Measurements from ENCODE around the gene HSFX3. TPM values are rescaled to one million over a fixed set of nuclear protein-coding genes. Genes with fewer than 3 reads are reported as not detected.
"Not testable (repeated sequence)": the region's sequence is repeated elsewhere in the genome, so short reads cannot be mapped to it uniquely, and the experiment has no call there.

HSFX3 gene
- polyA plus RNA-seq, 3 donors = not detected

GRCh38 chrX:149504915-149505651 lies 44.6 kb downstream of the HSFX3 start, which contains the start of gene IDS:
Gene IDS, minus strand, starts transcription at chrX:149505306. Its CDS starts 169 bp downstream, at chrX:149505137.
- Histone ChIP-seq H3K4me2 (replicated peaks; ENCODE audit: extremely low read depth, low read length, poor library complexity, severe bottlenecking) (peak within 1 kb of the TSS; percentile 73), H2AFZ (ENCODE audit: insufficient read depth, low read depth, low read length, poor library complexity, severe bottlenecking) (no peak within 1 kb of the TSS), H3K79me2 (ENCODE audit: insufficient read depth, low read length) (peaks cover 5% of the 10 kb centered on the region), H3K27me3 (ENCODE audit: control insufficient read depth in 2 of 2, insufficient read depth in 2 of 2, low read length in 2 of 2) (no peaks in the 10 kb centered on the region), H3K4me1 (ENCODE audit: control insufficient read depth in 1 of 2, insufficient read depth in 2 of 2, low read length in 2 of 2) (peaks cover 19 to 26% of the 10 kb centered on the region in 2 donors), H3K27ac (ENCODE audit: low read depth in 1 of 2, low read length in 2 of 2) (peak within 1 kb of the TSS; percentile 93 to 94), H3K9ac (ENCODE audit: insufficient read depth, low read length, poor library complexity, severe bottlenecking) (peak within 1 kb of the TSS; percentile 83), H4K20me1 (ENCODE audit: insufficient read depth, low read length) (peaks cover 22% of the 10 kb centered on the region), H3K36me3 (replicated peaks in 1 of 2; ENCODE audit: control insufficient read depth in 1 of 2, insufficient read depth in 2 of 2, low read length in 2 of 2) (peaks cover 23 to 24% of the 10 kb centered on the region in 2 donors), H3K4me3 (replicated peaks in 1 of 3; ENCODE audit: low read depth in 2 of 3, low read length in 3 of 3) (peak within 1 kb of the TSS; percentile 63 to 77 (median 76)), H3K9me3 (replicated peaks in 1 of 2; ENCODE audit: control insufficient read depth in 1 of 2, insufficient read depth in 1 of 2, low read length in 2 of 2) (no peaks in the 10 kb centered on the region)
- peaks cover 0 to 3% (median 0%) of the 10 kb centered on the region in 7 donors for H3K9me3 Mint-ChIP-seq
- peaks cover 16% of the 10 kb centered on the region for H3K4me1 Mint-ChIP-seq
- peaks cover 0 to 5% (median 0%) of the 10 kb centered on the region in 3 donors for H3K27me3 Mint-ChIP-seq (ENCODE audit: low read depth in 3 of 3)
- DNase-seq = peak; percentile 85 to 86 (median 85)
- under 1% methylated on average over 38 of the region's 54 CpGs for WGBS (ENCODE audit: insufficient coverage)
- TF ChIP-seq, protein P1, sequence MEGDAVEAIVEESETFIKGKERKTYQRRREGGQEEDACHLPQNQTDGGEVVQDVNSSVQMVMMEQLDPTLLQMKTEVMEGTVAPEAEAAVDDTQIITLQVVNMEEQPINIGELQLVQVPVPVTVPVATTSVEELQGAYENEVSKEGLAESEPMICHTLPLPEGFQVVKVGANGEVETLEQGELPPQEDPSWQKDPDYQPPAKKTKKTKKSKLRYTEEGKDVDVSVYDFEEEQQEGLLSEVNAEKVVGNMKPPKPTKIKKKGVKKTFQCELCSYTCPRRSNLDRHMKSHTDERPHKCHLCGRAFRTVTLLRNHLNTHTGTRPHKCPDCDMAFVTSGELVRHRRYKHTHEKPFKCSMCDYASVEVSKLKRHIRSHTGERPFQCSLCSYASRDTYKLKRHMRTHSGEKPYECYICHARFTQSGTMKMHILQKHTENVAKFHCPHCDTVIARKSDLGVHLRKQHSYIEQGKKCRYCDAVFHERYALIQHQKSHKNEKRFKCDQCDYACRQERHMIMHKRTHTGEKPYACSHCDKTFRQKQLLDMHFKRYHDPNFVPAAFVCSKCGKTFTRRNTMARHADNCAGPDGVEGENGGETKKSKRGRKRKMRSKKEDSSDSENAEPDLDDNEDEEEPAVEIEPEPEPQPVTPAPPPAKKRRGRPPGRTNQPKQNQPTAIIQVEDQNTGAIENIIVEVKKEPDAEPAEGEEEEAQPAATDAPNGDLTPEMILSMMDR (IDR thresholded peaks at IDR 0.05) = no peak
- intact Hi-C loops (cut with micrococcal nuclease) = loop anchor here in 1 of 2 donors (10.0 kb wide), 1 partner anchor 1590 kb away; the partner anchor contains the start of gene FMR1
- peaks cover 17 to 28% of the 10 kb centered on the region in 2 donors for H3K36me3 Mint-ChIP-seq
- peak within 1 kb of the TSS; percentile 90 to 98 for H3K4me3 Mint-ChIP-seq
- peak within 1 kb of the TSS; percentile 85 to 99 (median 97) for H3K27ac Mint-ChIP-seq

DNA sequence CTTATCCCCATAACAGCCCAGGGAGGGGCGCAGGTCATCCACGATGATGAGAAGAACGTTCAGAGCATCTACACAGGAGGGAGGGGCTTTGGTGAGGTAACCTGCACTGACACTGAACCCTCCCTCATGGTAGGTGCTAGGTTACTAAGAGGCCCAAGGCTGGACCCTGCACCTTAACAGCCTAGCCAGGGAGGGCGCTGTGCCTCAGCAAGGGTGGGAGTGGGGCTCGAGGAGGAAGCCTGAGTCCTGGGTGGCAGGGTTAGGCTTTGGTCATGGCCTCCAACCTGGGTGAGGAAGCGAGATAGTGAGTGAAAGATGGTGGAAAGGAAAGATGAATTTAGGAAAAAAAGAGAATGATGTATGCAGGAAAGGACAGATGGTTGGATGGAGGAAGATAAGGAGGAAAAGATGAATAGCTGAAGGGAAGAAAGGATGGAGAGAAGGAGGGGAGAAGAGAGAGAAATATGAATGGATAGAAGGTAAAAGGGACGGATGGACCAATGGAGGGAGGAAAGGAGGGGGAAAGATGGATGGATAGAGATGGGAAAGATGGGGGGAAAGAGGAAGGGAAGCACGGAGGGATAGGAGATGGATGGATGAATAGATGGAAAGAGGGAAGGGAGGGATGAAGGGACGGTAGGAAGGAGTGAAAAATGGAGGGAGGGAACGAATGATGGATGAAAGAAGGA lies 45.4 kb downstream of the HSFX3 start:
- WGBS (ENCODE audit: insufficient coverage) = 17% methylated on average over 7 of the region's 10 CpGs
- Histone ChIP-seq H4K20me1 (ENCODE audit: insufficient read depth, low read length) (peaks cover 27% of the 10 kb centered on the region), H3K4me1 (ENCODE audit: control insufficient read depth in 1 of 2, insufficient read depth in 2 of 2, low read length in 2 of 2) (peaks cover 14 to 22% of the 10 kb centered on the region in 2 donors), H3K27me3 (ENCODE audit: control insufficient read depth in 2 of 2, insufficient read depth in 2 of 2, low read length in 2 of 2) (no peaks in the 10 kb centered on the region), H3K4me3 (replicated peaks in 1 of 3; ENCODE audit: low read depth in 2 of 3, low read length in 3 of 3) (peak overlapping the region; percentile 63 to 77 (median 76)), H2AFZ (ENCODE audit: insufficient read depth, low read depth, low read length, poor library complexity, severe bottlenecking) (no peak overlapping the region), H3K4me2 (replicated peaks; ENCODE audit: extremely low read depth, low read length, poor library complexity, severe bottlenecking) (peak overlapping the region; percentile 73), H3K27ac (ENCODE audit: low read depth in 1 of 2, low read length in 2 of 2) (peak overlapping the region; percentile 93 to 94), H3K9ac (ENCODE audit: insufficient read depth, low read length, poor library complexity, severe bottlenecking) (peak overlapping the region; percentile 83), H3K36me3 (replicated peaks in 1 of 2; ENCODE audit: control insufficient read depth in 1 of 2, insufficient read depth in 2 of 2, low read length in 2 of 2) (peaks cover 26 to 29% of the 10 kb centered on the region in 2 donors), H3K9me3 (replicated peaks in 1 of 2; ENCODE audit: control insufficient read depth in 1 of 2, insufficient read depth in 1 of 2, low read length in 2 of 2) (no peaks in the 10 kb centered on the region), H3K79me2 (ENCODE audit: insufficient read depth, low read length) (peaks cover 5% of the 10 kb centered on the region)
- H3K4me1 Mint-ChIP-seq = peaks cover 15% of the 10 kb centered on the region
- peak overlapping the region; percentile 90 to 98 for H3K4me3 Mint-ChIP-seq
- peaks cover 0 to 3% (median 0%) of the 10 kb centered on the region in 7 donors for H3K9me3 Mint-ChIP-seq
- intact Hi-C loops (cut with micrococcal nuclease) = loop anchor here in 1 of 2 donors (10.0 kb wide), 1 partner anchor 1590 kb away; the partner anchor contains the start of gene FMR1
- TF ChIP-seq, protein P1 (IDR thresholded peaks at IDR 0.05) = peak; percentile 30
- H3K27ac Mint-ChIP-seq = peak overlapping the region; percentile 85 to 99 (median 97)
- H3K36me3 Mint-ChIP-seq = peaks cover 21 to 34% of the 10 kb centered on the region in 2 donors
- DNase-seq = peak; percentile 64 to 66 (median 64)
- H3K27me3 Mint-ChIP-seq (ENCODE audit: low read depth in 3 of 3) = peaks cover 0 to 5% (median 0%) of the 10 kb centered on the region in 3 donors

DNA sequence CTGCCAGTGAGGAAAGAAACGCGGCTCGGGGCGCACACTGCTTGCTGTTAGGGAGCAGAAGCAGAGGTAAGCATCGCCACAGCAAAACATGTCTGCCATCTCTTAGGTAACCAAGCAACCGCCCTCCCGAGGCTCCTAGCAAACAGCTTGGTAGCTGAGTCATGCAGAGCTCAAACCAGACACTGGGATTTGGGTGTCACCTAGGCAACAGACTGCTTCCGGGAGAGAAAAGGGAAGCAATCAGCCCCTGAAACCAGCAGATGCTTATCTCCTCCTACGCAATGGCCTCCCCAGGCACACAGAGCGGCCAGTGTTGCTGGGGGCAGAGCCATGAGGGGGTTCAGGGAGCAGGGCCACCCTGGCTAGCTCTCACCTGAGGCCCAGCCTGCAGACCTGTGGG lies 46.3 kb downstream of the HSFX3 start:
- DNase-seq = peak; percentile 66 to 88 (median 74)
- peaks cover 15% of the 10 kb centered on the region for H3K4me1 Mint-ChIP-seq
- not testable (repeated sequence) for H3K27me3 Mint-ChIP-seq (ENCODE audit: low read depth in 3 of 3); H3K27me3 ChIP-seq (ENCODE audit: control insufficient read depth in 2 of 2, insufficient read depth in 2 of 2, low read length in 2 of 2); H3K79me2 ChIP-seq (ENCODE audit: insufficient read depth, low read length); H3K9me3 Mint-ChIP-seq; H3K9me3 ChIP-seq (replicated peaks in 1 of 2; ENCODE audit: control insufficient read depth in 1 of 2, insufficient read depth in 1 of 2, low read length in 2 of 2); H3K4me2 ChIP-seq (replicated peaks; ENCODE audit: extremely low read depth, low read length, poor library complexity, severe bottlenecking); H2AFZ ChIP-seq (ENCODE audit: insufficient read depth, low read depth, low read length, poor library complexity, severe bottlenecking)
- Histone ChIP-seq H3K4me1 (ENCODE audit: control insufficient read depth in 1 of 2, insufficient read depth in 2 of 2, low read length in 2 of 2) (peaks cover 14 to 22% of the 10 kb centered on the region in 2 donors), H3K4me3 (replicated peaks in 1 of 3; ENCODE audit: low read depth in 2 of 3, low read length in 3 of 3) (peak overlapping the region in 2 of 3 experiments; percentile 14 to 77), H3K9ac (ENCODE audit: insufficient read depth, low read length, poor library complexity, severe bottlenecking) (peak overlapping the region; percentile 83), H3K36me3 (replicated peaks in 1 of 2; ENCODE audit: control insufficient read depth in 1 of 2, insufficient read depth in 2 of 2, low read length in 2 of 2) (peaks cover 31 to 38% of the 10 kb centered on the region in 2 donors), H4K20me1 (ENCODE audit: insufficient read depth, low read length) (peaks cover 27% of the 10 kb centered on the region), H3K27ac (ENCODE audit: low read depth in 1 of 2, low read length in 2 of 2) (peak overlapping the region; percentile 93 to 94)
- intact Hi-C loops (cut with micrococcal nuclease) = loop anchor here in 1 of 2 donors (10.0 kb wide), 1 partner anchor 1589 kb away; the partner anchor contains the start of gene FMR1
- H3K27ac Mint-ChIP-seq = peak overlapping the region; percentile 85 to 99 (median 97)
- WGBS (ENCODE audit: insufficient coverage) = no CpG with 5 or more reads among the region's 10 CpGs
- peak overlapping the region; percentile 90 to 98 for H3K4me3 Mint-ChIP-seq
- peaks cover 31 to 43% of the 10 kb centered on the region in 2 donors for H3K36me3 Mint-ChIP-seq

Data from CD14-positive monocyte (primary cell).